Pulmonary artery endothelial cell (primary cell): Measurements from ENCODE around the gene E2F7. TPM values are rescaled to one million over a fixed set of nuclear protein-coding genes. Genes with fewer than 3 reads are reported as not detected.

ENCODE experiments used
- total RNA-seq: library from RNA; depleted of rRNA; stranded (reverse); fragments of >200 nt; gene quantifications from 2 replicates; pipeline ENCODE4 v1.2.3, GENCODE V29; 2014

E2F7 gene
- total RNA-seq, 1 donor from 2014 or later: 10.2 TPM

Other genes starting within 250 kb of the E2F7 start
- 2.8 and 10.5 TPM in 2 replicates for gene CSRP2, start 186.6 kb downstream of the E2F7 start, total RNA-seq